WTC11 (cell line): ENCODE results near the gene COL20A1.

Source experiments
- CREB1 ChIP-seq: sonication (generic); formaldehyde crosslinking; IDR thresholded peaks from 2 replicates; pipeline ENCODE4 v1.8.0; 2023; ENCODE audit warnings: mild to moderate bottlenecking, missing genetic modification reagents
- TEAD1 ChIP-seq: sonication (generic); formaldehyde crosslinking; IDR thresholded peaks from 2 replicates; pipeline ENCODE4 v1.8.0; 2022; ENCODE audit warnings: mild to moderate bottlenecking, missing genetic modification reagents

DNA sequence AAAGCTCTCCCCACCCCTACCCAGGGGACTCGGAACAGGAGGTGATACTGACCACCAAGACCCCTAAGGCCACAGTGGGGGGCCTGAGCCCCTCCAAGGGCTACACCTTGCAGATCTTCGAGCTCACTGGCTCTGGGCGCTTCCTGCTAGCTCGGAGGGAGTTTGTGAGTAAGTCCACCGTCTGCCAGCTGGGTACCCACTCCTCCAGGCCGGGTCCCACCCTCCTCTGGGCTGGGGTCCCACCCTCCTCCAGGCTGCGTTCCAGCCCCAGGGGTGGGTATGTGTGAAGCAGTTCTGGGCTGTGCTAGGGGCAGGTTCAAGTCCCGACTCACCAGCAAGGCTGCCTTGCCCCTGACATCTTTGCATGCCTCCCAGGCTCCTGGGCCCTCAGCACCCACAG, 12.4 kb downstream of the COL20A1 start:
- TF ChIP-seq TEAD1 (CRISPR knock-in tag) (no peak), CREB1 (no peak)
